HEK293 (cell line): ENCODE results near the gene HUNK.

Source experiments
- CTCF ChIA-PET: fragments of 350-600 bp; formaldehyde crosslinking; extraction: SDS; loops from one replicate; lab custom pipeline; 2021; ENCODE audit warnings: antibody characterized with exemption; lab: Yijun Ruan, JAX
- POLR2A ChIA-PET: fragments of 300-600 bp; formaldehyde crosslinking; extraction: SDS; loops from one replicate; lab custom pipeline; 2020; ENCODE audit warnings: antibody characterized with exemption, inconsistent platforms; lab: Yijun Ruan, JAX
- H3K27ac ChIP-seq: fragments of 200-500 bp; sonication (Bioruptor generic); 2 replicates; pipeline ENCODE4 v1.5.1; 2014; ENCODE audit warnings: low read depth, low read length, control low read depth, inconsistent platforms; ENCODE audit errors: extremely low read depth
- H3K36me3 ChIP-seq, 2 experiments: fragments of 200-500 bp in 1 of 2; sonication (Bioruptor generic) in 1 of 2; 1 replicate in 1 of 2; 2 replicates in 1 of 2; pipeline ENCODE4 v1.5.1; 2014 to 2017; ENCODE audit warnings: inconsistent platforms in 2 of 2, low read length in 2 of 2; ENCODE audit not compliant: control insufficient read depth in 2 of 2, insufficient read depth in 1 of 2
- H3K4me1 ChIP-seq: fragments of 200-500 bp; sonication (Bioruptor generic); 2 replicates; pipeline ENCODE4 v1.5.1; 2014; ENCODE audit warnings: mild to moderate bottlenecking, low read length, inconsistent platforms; ENCODE audit not compliant: control insufficient read depth, insufficient read depth
- H3K4me3 ChIP-seq: 2 replicates; pipeline ENCODE4 v1.5.1; 2011; ENCODE audit warnings: low read depth, mild to moderate bottlenecking, control low read depth, low read length, moderate library complexity
- H3K9me3 ChIP-seq: fragments of 200-500 bp; sonication (Bioruptor generic); 2 replicates; pipeline ENCODE4 v1.5.1; 2014; ENCODE audit warnings: low read depth, low read length, inconsistent platforms; ENCODE audit not compliant: control insufficient read depth, insufficient read depth
- EGR2 ChIP-seq: fragments of 450-650 bp; formaldehyde crosslinking; IDR thresholded peaks from 2 replicates; pipeline ENCODE4 v1.5.1; 2016; ENCODE audit warnings: low read depth, missing biosample characterization, missing genetic modification characterization
- KLF17 ChIP-seq: fragments of 450-650 bp; formaldehyde crosslinking; IDR thresholded peaks from 2 replicates; pipeline ENCODE4 v1.5.1; 2016; ENCODE audit warnings: missing biosample characterization, missing genetic modification characterization
- OSR2 ChIP-seq: fragments of 450-650 bp; formaldehyde crosslinking; IDR thresholded peaks from 2 replicates; pipeline ENCODE4 v1.5.1; 2016; ENCODE audit warnings: missing biosample characterization, missing genetic modification characterization
- OVOL3 ChIP-seq: fragments of 450-650 bp; formaldehyde crosslinking; IDR thresholded peaks from 2 replicates; pipeline ENCODE4 v1.5.1; 2016; ENCODE audit warnings: missing biosample characterization, missing genetic modification characterization
- PRDM10 ChIP-seq: fragments of 450-650 bp; formaldehyde crosslinking; IDR thresholded peaks from 2 replicates; pipeline ENCODE4 v1.5.1; 2016; ENCODE audit warnings: missing biosample characterization, missing genetic modification characterization
- SP7 ChIP-seq: fragments of 450-650 bp; formaldehyde crosslinking; IDR thresholded peaks from 2 replicates; pipeline ENCODE4 v1.5.1; 2016; ENCODE audit warnings: missing biosample characterization, missing genetic modification characterization
- TSHZ1 ChIP-seq: fragments of 450-650 bp; formaldehyde crosslinking; IDR thresholded peaks from 2 replicates; pipeline ENCODE4 v1.5.1; 2016; ENCODE audit warnings: missing biosample characterization, missing genetic modification characterization, borderline replicate concordance
- ZBTB1 ChIP-seq: fragments of 450-650 bp; formaldehyde crosslinking; IDR thresholded peaks from 2 replicates; pipeline ENCODE4 v1.5.1; 2016; ENCODE audit warnings: missing biosample characterization, missing genetic modification characterization
- ZBTB21 ChIP-seq: fragments of 450-650 bp; formaldehyde crosslinking; IDR thresholded peaks from 2 replicates; pipeline ENCODE4 v1.5.1; 2017; ENCODE audit warnings: missing biosample characterization, missing genetic modification characterization
- ZBTB6 ChIP-seq: fragments of 450-650 bp; formaldehyde crosslinking; IDR thresholded peaks from 2 replicates; pipeline ENCODE4 v1.5.1; 2017; ENCODE audit warnings: missing biosample characterization, missing genetic modification characterization
- ZFHX2 ChIP-seq: fragments of 450-650 bp; formaldehyde crosslinking; conservative IDR thresholded peaks from 2 replicates; pipeline ENCODE4 v1.5.1; 2016; ENCODE audit warnings: missing biosample characterization, missing genetic modification characterization
- ZFP3 ChIP-seq: fragments of 450-650 bp; formaldehyde crosslinking; IDR thresholded peaks from 2 replicates; pipeline ENCODE4 v1.5.1; 2016; ENCODE audit warnings: low read depth, missing biosample characterization, missing genetic modification characterization
- ZFP41 ChIP-seq: fragments of 450-650 bp; formaldehyde crosslinking; IDR thresholded peaks from 2 replicates; pipeline ENCODE4 v1.5.1; 2016; ENCODE audit warnings: missing biosample characterization, missing genetic modification characterization, borderline replicate concordance
- ZIC2 ChIP-seq: fragments of 450-650 bp; formaldehyde crosslinking; IDR thresholded peaks from 2 replicates; pipeline ENCODE4 v1.5.1; 2016; ENCODE audit warnings: missing biosample characterization, missing genetic modification characterization
- ZNF239 ChIP-seq: fragments of 450-650 bp; formaldehyde crosslinking; IDR thresholded peaks from 2 replicates; pipeline ENCODE4 v1.5.1; 2016; ENCODE audit warnings: missing biosample characterization, missing genetic modification characterization
- ZNF26 ChIP-seq: fragments of 450-650 bp; formaldehyde crosslinking; IDR thresholded peaks from 2 replicates; pipeline ENCODE4 v1.5.1; 2016; ENCODE audit warnings: missing biosample characterization, missing genetic modification characterization
- ZNF600 ChIP-seq: fragments of 450-650 bp; formaldehyde crosslinking; IDR thresholded peaks from 2 replicates; pipeline ENCODE4 v1.5.1; 2016; ENCODE audit warnings: missing biosample characterization, missing genetic modification characterization
- ZNF629 ChIP-seq: fragments of 450-650 bp; formaldehyde crosslinking; IDR thresholded peaks from 2 replicates; pipeline ENCODE4 v1.5.1; 2017; ENCODE audit warnings: missing biosample characterization, missing genetic modification characterization
- ZNF660 ChIP-seq: fragments of 450-650 bp; IDR thresholded peaks from 2 replicates; pipeline ENCODE4 v1.5.1; 2018; ENCODE audit warnings: missing biosample characterization, mild to moderate bottlenecking, missing genetic modification characterization
- ZNF692 ChIP-seq: fragments of 450-650 bp; formaldehyde crosslinking; IDR thresholded peaks from 2 replicates; pipeline ENCODE4 v1.5.1; 2016; ENCODE audit warnings: missing biosample characterization, missing genetic modification characterization
- ZNF830 ChIP-seq: fragments of 450-650 bp; IDR thresholded peaks from 2 replicates; pipeline ENCODE4 v1.5.0; 2018; ENCODE audit warnings: missing biosample characterization, missing genetic modification characterization, low read depth, mild to moderate bottlenecking, moderate library complexity

Gene HUNK

GRCh38 chr21:31911138-31911907 is 38.5 kb downstream of the HUNK start:
- H3K36me3 ChIP-seq = no peaks in the 10 kb centered on the region
- TF ChIP-seq ZBTB21 (peak; percentile 32; the same call in 1 of the 2 replicates), ZNF600 (tag by site-specific recombination) (peak; percentile 64; the same call in 1 of the 2 replicates), ZBTB6 (tag by site-specific recombination) (no peak), PRDM10 (tag by site-specific recombination) (peak; percentile 34; the same call in 1 of the 2 replicates), ZNF830 (tag by site-specific recombination) (no peak), EGR2 (tag by site-specific recombination) (peak; percentile 63), ZNF692 (peak; percentile 32; the same call in 1 of the 2 replicates), ZFP3 (tag by site-specific recombination) (no peak), ZNF239 (tag by site-specific recombination) (no peak), ZNF629 (tag by site-specific recombination) (peak; percentile 69), ZNF660 (tag by site-specific recombination) (no peak), KLF17 (tag by site-specific recombination) (peak; percentile 80), ZFHX2 (tag by site-specific recombination) (peak; percentile 74), ZIC2 (peak; percentile 30; the same call in 1 of the 2 replicates), OVOL3 (tag by site-specific recombination) (no peak), ZFP41 (no peak), ZBTB1 (tag by site-specific recombination) (no peak), SP7 (tag by site-specific recombination) (peak; percentile 63; the same call in 1 of the 2 replicates), OSR2 (tag by site-specific recombination) (peak; percentile 40; the same call in 1 of the 2 replicates), TSHZ1 (peak; percentile 33; the same call in 1 of the 2 replicates), ZNF26 (no peak)
- TF ChIP-seq, all 188 proteins: peak for 12
- H3K27ac ChIP-seq = no peak overlapping the region
- H3K9me3 ChIP-seq = no peaks in the 10 kb centered on the region
- POLR2A ChIA-PET = no interaction called here
- H3K4me1 ChIP-seq = peaks cover 13% of the 10 kb centered on the region
- H3K4me3 ChIP-seq = no peak overlapping the region
- CTCF ChIA-PET = no interaction called here
